Left renal cortex interstitium (tissue), 4 donors: ENCODE measurements around the gene XRCC3. TPM values are rescaled to one million over a fixed set of nuclear protein-coding genes. Genes with fewer than 3 reads are reported as not detected.
"Not testable (repeated sequence)": the region's sequence is repeated elsewhere in the genome, so short reads cannot be mapped to it uniquely, and the experiment has no call there.

Experiments
- DNase-seq, 4 donors: peaks; one replicate each; pipeline ENCODE4 v3.0.0-alpha.2; 2013; ENCODE audit warnings: low read depth in 4 of 4, low spot score in 2 of 4, missing footprints in 1 of 4
- polyA plus RNA-seq, 4 donors: library from polyadenylated mRNA; unstranded; fragments of 120-200 nt; gene quantifications; one replicate each; pipeline ENCODE4 v1.2.1, GENCODE V29; 2013; ENCODE audit not compliant: insufficient read length in 4 of 4

XRCC3 gene
- polyA plus RNA-seq, 4 donors, result 12.2 to 25.0 (median 17.6) TPM

DNA sequence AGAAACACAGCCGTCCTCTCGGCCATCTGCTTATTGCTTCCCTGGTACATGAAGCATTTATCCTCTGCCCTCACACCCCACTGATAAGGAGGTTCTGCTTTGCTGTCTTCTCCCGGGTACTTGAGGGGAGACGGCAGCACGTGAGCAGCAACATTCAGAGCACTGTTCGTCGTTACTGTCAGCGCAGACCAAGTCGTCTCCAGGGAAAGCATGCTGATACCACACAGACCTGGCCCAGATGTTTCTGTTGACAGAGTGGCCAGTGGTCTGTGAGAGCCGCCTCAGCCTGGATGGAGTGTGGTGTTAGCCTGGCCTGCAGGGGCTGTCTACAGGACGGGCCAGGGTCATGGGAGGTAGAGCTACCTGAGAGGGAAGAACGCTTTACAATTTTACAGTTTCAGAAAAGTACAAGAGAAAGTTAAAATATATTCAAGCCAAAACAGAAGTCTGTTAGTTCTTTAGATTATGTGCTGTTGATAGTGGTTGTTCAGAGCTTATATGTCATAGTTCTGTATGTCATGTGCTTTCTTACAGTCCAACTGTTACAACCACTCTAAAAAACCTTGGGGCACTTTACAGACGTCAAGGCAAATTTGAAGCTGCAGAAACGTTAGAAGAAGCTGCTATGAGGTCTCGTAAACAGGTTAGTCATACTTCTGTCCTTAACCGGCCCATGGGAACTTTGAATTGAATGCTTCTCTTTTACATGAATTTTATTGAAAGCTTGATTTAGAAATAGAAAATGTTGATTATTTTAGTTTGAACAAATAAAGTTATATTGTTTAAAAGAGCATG, 38.2 kb downstream of the XRCC3 start:
- no peak for DNase-seq

DNA sequence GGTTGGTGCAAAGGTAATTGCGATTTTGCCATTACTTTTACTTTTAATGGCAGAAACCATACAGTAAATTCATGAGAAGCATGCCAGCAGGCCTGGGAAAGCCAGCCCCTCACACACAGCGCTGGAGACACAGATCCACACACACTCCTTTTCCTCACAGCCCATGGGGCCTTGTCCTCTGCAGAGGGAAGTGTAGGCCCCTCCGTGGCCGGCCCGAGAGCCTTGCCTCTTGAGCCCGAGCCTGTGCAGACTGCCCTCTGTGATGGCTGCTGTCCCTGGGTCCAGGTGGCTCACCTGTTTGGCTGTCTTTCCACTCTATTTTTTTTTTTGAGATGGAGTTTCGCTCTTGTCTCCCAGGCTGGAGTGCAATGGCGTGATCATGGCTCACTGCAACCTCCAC, 39.3 kb downstream of the XRCC3 start:
- DNase-seq, result no peak

DNA sequence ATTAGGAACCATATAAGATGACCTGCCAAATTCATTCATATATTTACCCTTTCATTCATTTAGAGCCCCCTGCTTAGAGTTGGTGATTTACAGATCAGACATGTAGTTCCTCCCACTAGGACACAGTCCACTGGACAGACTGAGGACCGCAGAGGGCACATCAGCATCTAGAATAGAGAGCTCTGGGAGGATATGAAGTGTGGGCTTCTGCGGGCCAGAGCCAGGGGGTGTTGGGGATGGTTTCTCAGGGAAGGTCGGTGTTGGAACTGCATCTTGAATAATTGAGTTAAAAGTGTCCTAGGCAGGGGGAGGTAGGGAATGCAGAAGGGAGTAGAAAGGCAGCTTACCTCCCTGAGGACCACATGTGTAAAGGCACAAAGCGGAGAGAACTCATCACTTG, 43.3 kb downstream of the XRCC3 start:
- no peak for DNase-seq

- DNase-seq, result no peak
Observed at GRCh38 chr14:103669370-103669769, 45.9 kb downstream of the XRCC3 start.

DNA sequence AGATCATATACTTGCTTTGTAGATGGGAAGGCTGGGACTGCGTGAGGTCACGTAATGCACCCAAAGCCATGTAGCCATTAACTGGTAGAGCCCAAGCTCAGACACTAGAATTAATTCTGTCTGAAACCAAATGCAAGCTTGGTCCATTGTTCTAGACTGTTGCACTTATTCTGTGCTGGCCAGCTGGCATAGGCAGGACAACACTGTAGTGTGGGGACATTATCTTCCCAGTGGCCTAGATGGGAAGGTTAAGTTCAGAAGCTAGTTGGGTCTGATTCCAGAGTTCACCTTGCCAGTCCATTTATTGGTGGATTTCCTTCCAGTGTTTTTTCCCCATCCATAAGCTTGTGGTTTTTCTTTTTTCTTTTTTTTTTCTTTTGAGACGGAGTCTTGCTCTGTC, 47.1 kb downstream of the XRCC3 start:
- DNase-seq, result no peak

DNA sequence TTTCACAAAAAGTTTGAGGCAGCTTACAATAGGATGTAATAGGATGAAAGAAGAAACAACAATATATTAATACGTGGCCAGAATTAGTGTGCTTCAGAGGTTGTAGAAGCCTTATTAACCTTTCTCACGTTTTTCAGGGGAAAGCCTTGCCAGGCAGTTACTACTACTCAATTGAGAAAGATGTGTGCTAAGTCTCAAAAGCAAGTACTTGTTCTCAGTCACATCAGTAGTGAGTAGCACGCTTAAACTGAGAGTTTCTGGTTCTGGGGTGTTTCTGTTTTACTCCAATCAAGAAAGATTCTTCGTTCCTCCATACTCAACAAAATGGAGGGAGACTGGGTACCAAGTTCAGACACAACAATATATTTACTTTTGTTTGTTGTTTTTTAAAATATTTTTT, 47.6 kb downstream of the XRCC3 start:
- DNase-seq, result no peak

DNA sequence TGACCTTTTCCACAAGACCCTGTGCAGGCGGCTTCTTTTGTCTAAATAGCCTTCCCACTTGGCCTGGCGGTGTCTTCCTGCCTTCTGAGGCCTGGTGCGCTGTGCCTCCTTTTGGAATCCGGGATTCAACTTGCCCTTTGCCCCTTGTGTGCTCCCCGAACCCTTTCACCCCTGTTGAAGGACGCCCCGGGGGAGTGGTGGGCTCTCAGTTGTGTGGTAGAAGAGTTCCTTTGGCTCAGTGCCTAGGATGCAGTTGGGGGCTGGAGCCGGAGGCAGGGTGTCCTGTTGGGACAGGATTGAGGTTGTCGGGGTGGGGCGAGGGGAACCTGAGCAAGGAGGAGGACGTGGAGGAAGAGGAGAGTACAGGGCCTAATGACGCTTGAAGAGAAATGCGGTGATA, 51.7 kb downstream of the XRCC3 start:
- DNase-seq, result no peak

GRCh38 chr14:103662591-103662990, 52.7 kb downstream of the XRCC3 start:
- DNase-seq, result no peak

DNA sequence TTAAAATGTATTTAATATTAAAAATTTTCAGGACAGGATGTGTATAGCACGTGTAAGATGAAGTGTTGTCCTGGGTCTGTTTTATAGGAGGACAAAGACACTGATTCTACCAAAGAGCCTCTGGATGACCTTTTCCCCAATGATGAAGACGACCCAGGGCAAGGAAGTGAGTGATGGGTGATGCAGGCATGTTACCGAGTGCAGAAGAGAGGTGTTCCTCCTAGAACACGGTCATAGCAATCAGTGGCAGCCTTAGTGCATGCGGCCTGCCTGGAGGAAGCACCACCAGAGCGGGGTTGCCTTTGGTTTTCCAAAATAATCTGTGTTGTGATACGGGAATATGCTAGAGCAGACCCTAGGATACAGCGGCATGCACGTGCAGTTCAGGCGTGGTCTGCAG, 53.2 kb downstream of the XRCC3 start:
- no peak for DNase-seq

DNA sequence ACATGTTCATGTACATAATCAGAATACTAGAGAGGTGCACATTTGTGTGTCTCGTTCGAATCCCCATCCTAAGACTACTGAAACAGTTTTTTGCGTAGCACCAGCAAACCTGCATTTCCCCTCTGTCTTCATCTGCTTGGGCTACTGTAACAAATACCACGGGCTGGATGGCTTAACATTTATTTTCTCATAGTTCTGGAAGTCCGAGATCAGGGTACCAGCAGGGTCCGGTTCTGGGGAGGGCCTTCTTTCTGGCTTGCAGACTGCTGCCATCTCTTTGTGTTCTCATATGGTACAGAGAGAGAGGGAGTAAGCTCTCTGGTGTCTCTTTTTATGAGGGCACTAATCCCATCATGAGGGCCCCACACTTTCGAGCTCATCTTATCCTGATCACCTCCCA, 55.6 kb downstream of the XRCC3 start:
- no peak for DNase-seq

- no peak for DNase-seq
Observed at GRCh38 chr14:103657471-103657870, 57.8 kb downstream of the XRCC3 start.

DNA sequence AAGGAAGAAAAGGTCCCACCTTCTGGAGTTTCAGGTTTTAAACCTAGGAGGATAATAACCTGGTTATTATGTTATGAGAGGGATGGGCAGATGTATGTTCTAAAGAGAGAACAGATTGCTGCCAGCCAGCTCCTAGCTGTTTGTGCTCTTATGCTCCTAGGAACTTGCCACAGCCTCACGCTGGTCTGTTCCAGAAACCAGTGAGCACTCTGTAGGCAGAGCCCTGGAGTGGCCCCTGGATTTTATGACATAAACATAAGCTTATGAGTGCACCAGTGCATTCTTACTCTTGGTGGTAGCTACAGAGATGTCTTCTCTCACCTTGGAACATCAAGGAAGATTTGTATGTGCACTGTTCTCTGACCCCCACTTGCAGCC, 58.5 kb downstream of the XRCC3 start:
- no peak for DNase-seq

- no peak for DNase-seq
Observed at GRCh38 chr14:103656031-103656755, 59.1 kb downstream of the XRCC3 start.

DNA sequence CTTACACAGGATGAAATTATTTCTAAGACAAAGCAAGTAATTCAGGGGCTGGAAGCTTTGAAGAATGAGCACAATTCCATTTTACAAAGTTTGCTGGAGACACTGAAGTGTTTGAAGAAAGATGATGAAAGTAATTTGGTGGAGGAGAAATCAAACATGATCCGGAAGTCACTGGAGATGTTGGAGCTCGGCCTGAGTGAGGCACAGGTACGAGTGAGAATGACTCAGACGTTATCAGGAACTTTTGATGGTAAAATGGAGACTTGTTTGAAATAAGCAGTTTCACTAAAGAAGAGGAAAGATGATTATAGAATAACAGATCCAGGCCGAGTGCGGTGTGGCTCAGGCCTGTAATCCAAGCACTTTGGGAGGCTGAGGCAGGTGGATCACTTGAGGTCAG, 60.6 kb downstream of the XRCC3 start:
- no peak for DNase-seq

DNA sequence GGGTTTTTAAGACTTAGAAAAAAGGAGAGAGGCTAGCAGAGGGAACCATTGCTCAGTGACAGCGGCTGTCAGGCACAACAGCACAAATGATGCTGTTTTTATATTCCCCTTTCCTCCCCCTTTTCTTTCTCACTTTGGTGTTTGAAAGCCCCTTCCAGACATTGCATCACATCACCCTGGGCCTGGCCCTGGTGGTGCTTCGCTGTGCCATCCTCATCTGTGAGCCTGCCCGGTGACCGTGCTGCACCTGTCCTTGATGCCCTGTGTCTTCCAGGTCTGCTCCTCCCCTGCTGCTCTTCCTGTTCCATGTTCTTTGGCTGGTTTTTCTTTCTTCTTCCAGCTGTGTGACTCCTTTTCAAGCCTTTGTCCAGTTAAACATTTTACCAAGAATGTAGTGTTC, 61.4 kb downstream of the XRCC3 start:
- DNase-seq, result no peak

DNA sequence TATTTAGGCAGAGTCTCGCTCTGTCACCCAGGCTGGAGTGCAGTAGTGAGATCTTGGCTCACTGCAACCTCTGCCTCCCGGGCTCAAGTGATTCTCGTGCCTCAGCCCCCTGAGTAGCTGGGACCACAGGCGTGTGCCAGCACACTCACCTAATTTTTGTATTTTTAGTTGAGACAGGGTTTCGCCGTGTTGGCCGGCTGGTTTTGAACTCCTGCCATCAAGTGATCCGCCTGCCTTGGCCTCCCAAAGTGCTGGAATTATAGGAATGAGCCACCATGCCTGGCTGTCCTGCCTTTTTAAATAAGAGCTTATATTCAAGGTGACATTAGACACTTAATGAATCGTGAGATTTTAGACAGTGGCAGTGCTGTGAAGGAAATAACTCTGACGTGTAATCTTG, 61.9 kb downstream of the XRCC3 start:
- DNase-seq, result not testable (repeated sequence)

- no peak for DNase-seq
Observed at GRCh38 chr14:103652806-103653205, 62.4 kb downstream of the XRCC3 start.

GRCh38 chr14:103651585-103651984, 63.7 kb downstream of the XRCC3 start:
- no peak for DNase-seq

- no peak for DNase-seq
Observed at GRCh38 chr14:103650213-103650612, 65.0 kb downstream of the XRCC3 start.

GRCh38 chr14:103649001-103649400, 66.2 kb downstream of the XRCC3 start:
- DNase-seq, result no peak
